Sigmoid colon (tissue), 4 donors: ENCODE measurements around the gene LAG3.

Experiments
- CTCF ChIP-seq, 4 experiments: fragments of 450-650 bp in 3 of 4; fragments of 200-600 bp in 1 of 4; IDR thresholded peaks; one replicate each; pipeline ENCODE4 v1.5.1; 2016 to 2019; ENCODE audit warnings: antibody characterized with exemption in 4 of 4, mild to moderate bottlenecking in 3 of 4, moderate library complexity in 2 of 4
- EP300 ChIP-seq, 4 donors: sonication (generic); formaldehyde crosslinking; IDR thresholded peaks; one replicate each; pipeline ENCODE4 v1.6.1; 2017; ENCODE audit warnings: antibody characterized with exemption in 4 of 4
- POLR2A ChIP-seq, 2 donors: fragments of 450-650 bp; IDR thresholded peaks; one replicate each; pipeline ENCODE4 v1.6.1; 2016; ENCODE audit warnings: antibody characterized with exemption in 2 of 2, mild to moderate bottlenecking in 2 of 2, moderate library complexity in 2 of 2
- POLR2AphosphoS5 ChIP-seq, 4 donors: sonication (generic); formaldehyde crosslinking; IDR thresholded peaks; one replicate each; pipeline ENCODE4 v1.6.1; 2017; ENCODE audit warnings: antibody characterized with exemption in 4 of 4

GRCh38 chr12:6754411-6754810 is 17.9 kb upstream of the LAG3 start:
- TF ChIP-seq CTCF (IDR thresholded peaks at IDR 0.05): no peak
- TF ChIP-seq EP300 (IDR thresholded peaks at IDR 0.05): no peak
- TF ChIP-seq POLR2AphosphoS5 (IDR thresholded peaks at IDR 0.05): no peak
- no peak for TF ChIP-seq POLR2A (IDR thresholded peaks at IDR 0.05)
